HG03432 (cell line): Measurements from ENCODE around the gene PUDP.

ENCODE experiments used
- ATAC-seq: cut with Tn5 transposase; IDR thresholded peaks from one replicate; pipeline ENCODE4 v1.9.1; 2021; ENCODE audit warnings: mild to moderate bottlenecking, moderate library complexity; ENCODE audit not compliant: unreplicated experiment

Gene PUDP

GRCh38 chrX:7076245-7076661 is 71.7 kb downstream of the PUDP start:
- peak; percentile 82 for ATAC-seq

- ATAC-seq, result no peak
These were observed 73.1 kb downstream of the PUDP start for GRCh38 chrX:7074908-7075204.

DNA sequence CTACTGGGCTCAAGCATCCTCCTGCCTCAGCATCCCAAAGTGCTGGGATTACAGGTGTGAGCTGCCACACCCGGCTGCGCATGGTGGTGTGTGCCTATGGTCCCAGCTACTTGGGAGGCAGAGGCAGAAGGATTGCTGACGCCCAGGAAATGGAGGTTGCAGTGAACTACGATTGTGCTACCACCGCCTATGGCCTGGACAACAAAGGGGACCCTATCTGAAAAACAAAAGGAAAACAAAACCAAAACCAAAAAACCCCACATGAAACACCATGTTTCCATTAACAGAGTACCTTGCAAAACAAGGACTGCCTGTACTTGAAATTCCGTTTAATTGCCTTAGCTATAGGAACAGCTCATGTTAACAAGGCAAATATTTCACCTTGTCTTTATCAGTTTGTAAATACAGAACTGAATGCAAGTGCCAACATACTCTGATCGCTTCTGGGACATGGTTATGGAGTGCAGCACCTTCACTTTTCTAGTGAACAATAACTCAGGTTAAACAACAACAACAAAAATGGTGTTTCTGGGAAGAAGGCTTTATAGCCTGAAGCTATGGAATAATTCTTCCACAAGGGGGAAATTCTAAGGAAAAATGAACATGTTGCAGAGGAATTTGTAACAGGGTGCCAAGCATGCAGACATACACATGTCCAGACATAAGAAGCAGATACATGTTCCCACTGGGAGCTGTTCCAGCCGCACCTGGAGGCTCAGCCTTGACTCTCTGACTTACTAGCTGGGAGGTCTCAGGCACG is 73.6 kb downstream of the PUDP start:
- ATAC-seq, result no peak

DNA sequence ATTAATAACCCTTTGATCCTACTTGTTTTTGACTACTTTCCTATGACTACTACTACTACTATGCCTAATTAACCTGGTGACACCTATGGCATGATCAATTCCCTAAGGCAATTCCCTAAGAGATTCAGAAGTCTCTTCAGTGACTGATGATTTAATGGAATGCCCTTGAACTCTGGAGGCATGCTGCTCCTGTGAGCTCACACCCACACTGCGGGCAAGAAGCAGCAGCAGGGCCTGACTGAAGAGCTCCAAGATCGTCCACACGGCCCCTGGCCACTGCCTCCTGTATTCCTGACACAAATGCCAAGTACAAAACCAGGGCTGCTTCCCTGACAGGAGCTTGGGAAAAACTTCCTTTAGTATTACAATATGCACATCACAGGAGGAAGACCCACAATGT is 74.6 kb downstream of the PUDP start:
- ATAC-seq, result no peak

DNA sequence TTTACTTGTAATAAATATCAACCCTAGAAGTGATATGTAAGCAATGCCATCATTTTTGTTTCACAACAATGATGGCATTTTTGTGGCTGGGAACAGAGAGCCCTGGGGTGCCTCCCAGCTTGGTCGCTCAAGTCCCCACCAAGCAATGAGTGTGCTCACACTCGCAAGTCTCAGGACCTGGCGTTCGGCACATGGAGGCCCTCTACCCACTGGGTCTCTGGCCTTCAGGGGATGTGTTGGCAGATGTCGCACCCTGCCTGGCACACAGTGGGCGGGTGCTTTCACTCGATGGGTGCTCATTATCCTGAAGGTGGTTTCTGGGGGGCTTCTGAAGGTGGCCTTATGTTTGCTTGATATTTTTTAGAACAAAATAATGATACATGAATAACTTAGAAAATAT is 75.1 kb downstream of the PUDP start:
- no peak for ATAC-seq

DNA sequence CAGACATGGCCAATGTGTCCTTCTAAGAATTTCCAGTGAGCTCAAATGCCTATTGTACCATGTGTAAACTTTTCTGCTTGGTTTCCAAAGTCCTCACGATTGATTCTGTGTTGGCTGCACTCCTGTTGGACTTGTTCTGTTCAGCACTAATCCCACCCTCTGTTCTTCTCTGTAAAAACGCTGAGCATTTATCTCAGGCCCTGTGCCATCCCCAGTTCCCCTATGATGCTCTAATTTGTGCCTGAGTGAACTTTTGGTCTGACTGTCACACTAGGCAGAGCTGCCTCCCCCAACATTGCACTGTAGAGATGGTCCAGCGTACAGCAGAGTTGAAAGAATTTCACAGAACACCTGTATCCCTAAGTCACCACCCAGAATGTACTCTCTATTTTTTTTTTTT is 76.6 kb downstream of the PUDP start:
- ATAC-seq, result no peak

DNA sequence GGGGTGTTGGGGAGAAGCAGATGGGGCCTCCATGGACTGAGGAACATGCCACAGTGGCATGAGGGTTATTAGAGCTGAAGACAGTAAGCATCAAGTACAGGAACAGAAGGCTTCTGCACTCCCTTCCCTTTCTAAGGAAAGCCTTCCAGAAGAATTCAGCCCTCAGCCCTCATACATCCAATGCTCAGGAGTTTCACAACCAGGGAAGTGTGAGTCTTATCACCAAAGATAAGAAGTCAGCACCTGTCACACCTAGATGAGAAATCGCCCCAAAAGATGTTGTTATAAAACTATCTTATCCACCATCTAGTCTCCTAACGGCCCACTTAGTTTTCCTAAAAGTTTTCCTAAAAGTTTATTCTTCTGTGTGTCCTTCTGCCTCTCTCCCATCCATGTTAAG is 78.4 kb downstream of the PUDP start:
- ATAC-seq, result no peak

- ATAC-seq, result peak; percentile 74
These were observed 79.0 kb downstream of the PUDP start for GRCh38 chrX:7068939-7069367.

DNA sequence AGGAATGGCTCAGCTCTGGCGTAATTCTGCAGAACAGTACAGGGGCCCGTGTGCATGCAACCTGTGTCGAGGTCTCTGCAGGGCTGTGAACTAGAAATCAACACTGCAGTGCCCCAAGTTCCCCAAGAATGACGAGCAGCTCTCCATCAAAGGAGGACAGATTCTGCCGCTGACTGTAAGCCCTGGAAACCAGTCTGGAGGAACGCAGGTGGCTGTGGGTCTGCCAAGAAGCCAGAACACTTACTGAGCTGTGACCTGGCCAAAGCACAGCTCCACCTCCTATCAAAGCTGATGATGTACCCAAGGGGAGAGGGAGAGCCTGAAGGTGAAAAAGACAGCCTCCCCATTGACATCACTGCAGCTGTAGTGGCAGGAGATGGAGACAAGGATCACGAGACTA is 80.7 kb downstream of the PUDP start:
- ATAC-seq, result no peak

GRCh38 chrX:7065473-7065872 is 82.5 kb downstream of the PUDP start:
- ATAC-seq, result no peak

- ATAC-seq, result no peak
These were observed 85.0 kb downstream of the PUDP start for GRCh38 chrX:7062903-7063302.

GRCh38 chrX:7062276-7062675 is 85.7 kb downstream of the PUDP start:
- ATAC-seq, result no peak

- no peak for ATAC-seq
These were observed 86.5 kb downstream of the PUDP start for GRCh38 chrX:7061429-7061828.

GRCh38 chrX:7060444-7060843 is 87.5 kb downstream of the PUDP start:
- ATAC-seq, result no peak

- ATAC-seq, result no peak
These were observed 88.1 kb downstream of the PUDP start for GRCh38 chrX:7059859-7060258.

GRCh38 chrX:7059214-7059838 is 88.6 kb downstream of the PUDP start:
- ATAC-seq, result peak; percentile 95

DNA sequence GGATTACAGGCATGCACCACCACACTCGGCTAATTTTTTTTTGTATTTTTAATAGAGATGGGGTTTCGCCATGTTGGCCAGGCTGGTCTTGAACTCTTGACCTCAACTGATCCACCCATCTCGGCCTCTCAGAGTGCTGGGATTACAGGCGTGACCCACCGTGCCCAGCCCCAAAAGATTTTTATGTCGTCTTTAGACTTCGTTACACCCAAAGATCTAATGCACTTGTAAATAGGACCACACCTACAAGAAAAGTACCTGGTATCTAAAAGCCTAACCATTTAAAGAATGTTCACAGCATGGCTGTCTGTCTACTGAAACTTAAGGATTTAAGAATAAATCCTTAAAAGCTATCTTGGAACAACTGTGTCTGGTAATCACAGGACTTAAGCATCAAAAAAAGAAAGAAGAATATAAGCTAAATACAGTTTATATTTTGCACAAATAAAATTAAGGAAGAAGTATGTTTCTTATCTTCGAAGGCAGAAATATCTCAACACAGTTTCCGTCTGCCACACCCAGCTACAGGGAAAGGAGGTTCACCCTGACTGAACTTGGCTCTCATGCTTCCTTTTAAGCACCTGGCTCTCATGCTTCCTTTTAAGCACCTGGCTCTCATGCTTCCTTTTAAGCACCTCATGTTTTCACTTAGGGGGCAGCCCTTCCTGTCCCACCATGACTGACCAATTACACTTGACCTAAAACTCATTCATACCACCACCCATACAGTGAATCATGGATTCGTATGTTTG is 92.4 kb downstream of the PUDP start:
- no peak for ATAC-seq

DNA sequence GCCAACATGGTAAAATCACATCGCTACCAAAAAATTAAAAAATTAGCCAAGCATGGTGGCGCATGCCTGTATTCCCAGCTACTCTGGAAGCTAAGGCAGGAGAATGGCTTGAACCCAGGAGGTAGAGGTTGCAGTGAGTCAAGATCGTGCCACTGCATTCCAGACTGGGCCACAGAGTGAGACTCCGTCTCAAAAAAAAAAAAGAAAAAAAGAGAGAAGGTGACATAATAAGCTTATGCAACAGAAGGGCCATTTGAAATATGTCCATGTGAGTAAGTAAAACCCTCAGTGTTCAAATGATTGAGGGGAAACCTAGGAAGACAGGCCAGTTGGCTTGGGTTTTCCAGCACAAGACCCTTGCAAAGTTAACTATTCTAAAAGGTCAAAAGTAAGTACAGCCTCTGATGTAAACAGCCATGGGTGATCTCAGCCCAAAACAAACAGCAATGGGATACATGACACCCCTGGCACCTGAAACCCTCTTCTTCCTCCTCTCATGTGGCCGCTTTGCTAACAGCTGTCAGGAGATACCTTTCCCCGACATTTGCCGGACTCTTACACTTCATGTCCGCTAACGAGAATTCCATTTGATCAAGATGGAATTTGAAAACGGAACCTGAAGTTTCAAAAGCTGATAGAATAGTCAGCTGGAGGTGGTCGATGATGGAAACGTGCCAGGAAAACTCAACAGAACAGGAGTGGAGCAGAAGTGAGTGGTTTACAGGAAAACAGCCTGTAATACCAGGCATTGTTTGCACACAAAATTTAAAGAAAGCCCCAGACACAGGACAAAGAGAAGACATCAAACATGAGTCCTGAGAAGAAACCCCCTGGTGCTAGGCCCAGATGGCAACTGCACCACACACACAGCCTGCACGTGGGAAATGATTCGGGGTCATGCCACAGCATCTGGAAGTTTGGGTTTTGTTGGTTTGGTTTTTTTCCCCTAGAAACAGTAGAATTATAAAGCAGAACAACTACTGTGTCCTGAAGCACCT is 93.4 kb downstream of the PUDP start:
- ATAC-seq, result no peak

DNA sequence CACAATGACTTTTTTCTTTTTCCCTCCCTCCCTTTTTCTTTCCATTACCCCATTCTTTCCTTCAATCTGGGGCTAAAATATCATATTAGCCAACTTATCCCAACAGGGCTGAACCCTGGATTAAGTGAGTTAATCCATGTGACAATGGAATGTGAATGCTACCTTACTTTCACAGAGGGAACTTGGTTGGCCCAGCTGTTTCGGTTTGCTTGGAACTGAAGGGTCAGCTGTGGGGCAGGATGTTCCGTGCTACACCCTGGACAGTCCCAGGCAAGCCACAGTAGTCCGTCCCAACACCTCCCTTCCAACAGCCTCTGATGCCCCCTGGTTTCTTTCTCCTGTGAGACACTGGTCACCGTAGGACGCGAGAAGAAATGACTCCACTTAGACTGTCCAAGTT is 95.4 kb downstream of the PUDP start:
- ATAC-seq, result no peak

DNA sequence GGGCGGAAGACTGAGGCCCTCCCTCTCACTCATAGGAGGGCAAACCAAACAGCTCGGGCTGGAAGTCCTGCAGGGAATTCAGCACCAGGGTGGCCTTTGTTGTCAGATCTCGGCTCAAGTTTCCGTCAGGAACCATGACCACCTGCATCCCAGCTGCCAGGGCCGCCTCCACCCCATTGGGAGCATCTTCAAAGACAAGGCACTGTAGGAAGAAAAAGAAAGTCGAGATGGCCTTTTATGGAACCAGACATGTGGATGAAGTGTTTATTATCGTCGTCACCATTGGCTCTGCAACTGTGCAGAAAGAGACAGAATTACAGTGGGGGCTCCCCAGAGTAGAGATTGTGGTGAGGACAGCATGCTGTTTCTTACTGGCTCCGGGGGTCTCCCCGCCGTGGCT is 97.7 kb downstream of the PUDP start:
- ATAC-seq, result no peak

GRCh38 chrX:7047951-7048350 is 100.0 kb downstream of the PUDP start:
- no peak for ATAC-seq
